HFFc6 (cell line): Measurements from ENCODE around the gene CDK5RAP1. TPM values are rescaled to one million over a fixed set of nuclear protein-coding genes. Genes with fewer than 3 reads are reported as not detected.
"Not testable (repeated sequence)": the region's sequence is repeated elsewhere in the genome, so short reads cannot be mapped to it uniquely, and the experiment has no call there.

ENCODE experiments used
- DNase-seq: peaks from one replicate; pipeline ENCODE4 v3.0.0-alpha.2; 2018
- H3K27ac Mint-ChIP-seq: 2 replicates; pipeline ENCODE4 v1.8.0; 2020; ENCODE audit warnings: mild to moderate bottlenecking, mixed read lengths
- H3K27me3 Mint-ChIP-seq: 2 replicates; pipeline ENCODE4 v1.8.0; 2021; ENCODE audit warnings: mild to moderate bottlenecking, moderate library complexity, mixed read lengths; ENCODE audit not compliant: insufficient read depth
- H3K36me3 Mint-ChIP-seq: 2 replicates; pipeline ENCODE4 v1.8.0; 2021; ENCODE audit warnings: low read depth, mixed read lengths
- H3K4me1 Mint-ChIP-seq: 2 replicates; pipeline ENCODE4 v1.8.0; 2020; ENCODE audit warnings: low read depth, mixed read lengths
- H3K4me3 Mint-ChIP-seq: 2 replicates; pipeline ENCODE4 v1.8.0; 2020; ENCODE audit warnings: mild to moderate bottlenecking, moderate library complexity, mixed read lengths
- H3K9me3 Mint-ChIP-seq: 2 replicates; pipeline ENCODE4 v1.8.0; 2020; ENCODE audit warnings: mild to moderate bottlenecking, mixed read lengths
- total RNA-seq, 6 experiments: library from RNA; stranded (reverse); fragmentation: NEBNext Ultra II Directional; extraction: Animal tissue kit (Norgen Biotek cat#: 25700); gene quantifications; 2 replicates in 1 of 6; 3 replicates in 5 of 6; pipeline ENCODE4 v1.2.3, GENCODE V29; 2021
- TF ChIP-seq, protein P1 (sequence below): fragments of 200-600 bp; sonication (generic); IDR thresholded peaks from 2 replicates; pipeline ENCODE4 v1.5.0; 2021; ENCODE audit warnings: antibody characterized with exemption, mild to moderate bottlenecking

Gene CDK5RAP1
- total RNA-seq, 6 experiments from 2014 or later = 22.8 to 28.4 (median 25.0) TPM

DNA sequence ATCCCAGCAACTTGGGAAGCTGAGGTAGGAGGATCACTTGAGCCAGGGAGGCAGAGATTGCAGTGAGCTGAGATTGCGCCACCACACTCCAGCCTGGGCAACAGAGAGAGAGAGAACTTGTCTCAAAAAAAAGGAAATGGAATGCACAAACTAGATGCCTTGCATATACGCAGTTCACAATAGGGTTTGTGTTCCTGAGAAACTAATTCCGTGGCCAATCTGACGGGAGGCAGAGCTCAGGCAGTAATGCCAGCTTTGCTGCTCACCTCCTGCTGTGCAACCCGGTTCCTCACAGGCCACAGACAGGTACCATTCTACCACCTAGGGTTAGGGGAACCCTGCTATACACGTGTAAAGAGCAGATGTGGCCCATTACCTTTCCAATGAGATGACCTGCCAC is 1.4 kb downstream of the CDK5RAP1 start:
- Mint-ChIP-seq H3K9me3 (no peaks in the 10 kb centered on the region), H3K4me1 (peaks cover 38% of the 10 kb centered on the region), H3K27ac (no peak overlapping the region), H3K27me3 (no peaks in the 10 kb centered on the region; the same call in none of the 2 replicates), H3K36me3 (peaks cover 8% of the 10 kb centered on the region; the same call in 1 of the 2 replicates), H3K4me3 (peak overlapping the region; percentile 98)
- DNase-seq = no peak
- TF ChIP-seq, protein P1, sequence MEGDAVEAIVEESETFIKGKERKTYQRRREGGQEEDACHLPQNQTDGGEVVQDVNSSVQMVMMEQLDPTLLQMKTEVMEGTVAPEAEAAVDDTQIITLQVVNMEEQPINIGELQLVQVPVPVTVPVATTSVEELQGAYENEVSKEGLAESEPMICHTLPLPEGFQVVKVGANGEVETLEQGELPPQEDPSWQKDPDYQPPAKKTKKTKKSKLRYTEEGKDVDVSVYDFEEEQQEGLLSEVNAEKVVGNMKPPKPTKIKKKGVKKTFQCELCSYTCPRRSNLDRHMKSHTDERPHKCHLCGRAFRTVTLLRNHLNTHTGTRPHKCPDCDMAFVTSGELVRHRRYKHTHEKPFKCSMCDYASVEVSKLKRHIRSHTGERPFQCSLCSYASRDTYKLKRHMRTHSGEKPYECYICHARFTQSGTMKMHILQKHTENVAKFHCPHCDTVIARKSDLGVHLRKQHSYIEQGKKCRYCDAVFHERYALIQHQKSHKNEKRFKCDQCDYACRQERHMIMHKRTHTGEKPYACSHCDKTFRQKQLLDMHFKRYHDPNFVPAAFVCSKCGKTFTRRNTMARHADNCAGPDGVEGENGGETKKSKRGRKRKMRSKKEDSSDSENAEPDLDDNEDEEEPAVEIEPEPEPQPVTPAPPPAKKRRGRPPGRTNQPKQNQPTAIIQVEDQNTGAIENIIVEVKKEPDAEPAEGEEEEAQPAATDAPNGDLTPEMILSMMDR = no peak

DNA sequence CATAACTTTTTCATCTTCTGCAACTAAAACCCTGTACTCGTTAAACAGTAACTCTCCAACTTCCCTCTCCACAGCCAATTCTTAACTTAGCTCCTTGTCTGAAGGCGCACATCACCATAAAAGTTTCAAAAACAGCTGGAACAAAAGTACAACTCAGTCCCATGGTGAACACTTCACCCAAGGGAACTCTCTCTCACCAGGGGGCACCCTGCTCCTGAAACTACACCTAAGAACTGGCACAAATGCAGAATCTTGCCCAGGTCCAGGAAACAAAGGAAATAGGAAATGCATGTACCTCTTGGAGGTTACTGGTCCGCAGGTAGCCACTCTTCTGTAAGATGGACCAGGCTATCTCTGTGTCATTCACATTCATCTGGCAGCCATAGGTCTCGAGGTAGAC is 6.6 kb downstream of the CDK5RAP1 start:
- Mint-ChIP-seq H3K4me1 (peaks cover 37% of the 10 kb centered on the region), H3K27ac (0 out of 2 replicates have a peak overlapping the region, but pooled peaks have one; percentile 2), H3K4me3 (no peak overlapping the region), H3K9me3 (no peaks in the 10 kb centered on the region), H3K36me3 (peaks cover 14% of the 10 kb centered on the region), H3K27me3 (no peaks in the 10 kb centered on the region; the same call in 1 of the 2 replicates)
- DNase-seq = no peak
- TF ChIP-seq, protein P1 = peak; percentile 45; the same call in 1 of the 2 replicates

DNA sequence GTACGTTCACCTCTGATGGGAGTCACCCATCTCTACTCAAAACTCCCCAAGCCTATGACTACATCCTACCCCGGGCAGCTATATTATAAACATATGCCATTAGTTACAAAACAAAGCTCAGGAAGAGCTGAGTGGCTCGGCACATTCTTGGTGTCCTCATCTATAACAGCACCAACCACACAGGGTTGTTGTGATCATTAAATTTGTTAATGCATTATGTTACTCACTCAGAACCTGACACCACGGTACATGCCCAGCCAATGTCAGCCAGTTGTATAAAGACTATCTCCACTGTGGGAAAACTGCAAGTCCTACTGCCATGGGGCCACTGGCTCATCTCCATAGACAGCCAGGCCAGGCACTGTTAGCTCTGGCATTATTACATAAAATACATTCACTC is 7.7 kb downstream of the CDK5RAP1 start:
- no peak overlapping the region for H3K4me3 Mint-ChIP-seq
- DNase-seq = peak; percentile 55
- TF ChIP-seq, protein P1 = no peak
- H3K27me3 Mint-ChIP-seq = no peaks in the 10 kb centered on the region; the same call in 1 of the 2 replicates
- H3K27ac Mint-ChIP-seq = peak overlapping the region; percentile 49
- H3K36me3 Mint-ChIP-seq = peaks cover 14% of the 10 kb centered on the region
- H3K9me3 Mint-ChIP-seq = no peaks in the 10 kb centered on the region
- peaks cover 30% of the 10 kb centered on the region for H3K4me1 Mint-ChIP-seq

DNA sequence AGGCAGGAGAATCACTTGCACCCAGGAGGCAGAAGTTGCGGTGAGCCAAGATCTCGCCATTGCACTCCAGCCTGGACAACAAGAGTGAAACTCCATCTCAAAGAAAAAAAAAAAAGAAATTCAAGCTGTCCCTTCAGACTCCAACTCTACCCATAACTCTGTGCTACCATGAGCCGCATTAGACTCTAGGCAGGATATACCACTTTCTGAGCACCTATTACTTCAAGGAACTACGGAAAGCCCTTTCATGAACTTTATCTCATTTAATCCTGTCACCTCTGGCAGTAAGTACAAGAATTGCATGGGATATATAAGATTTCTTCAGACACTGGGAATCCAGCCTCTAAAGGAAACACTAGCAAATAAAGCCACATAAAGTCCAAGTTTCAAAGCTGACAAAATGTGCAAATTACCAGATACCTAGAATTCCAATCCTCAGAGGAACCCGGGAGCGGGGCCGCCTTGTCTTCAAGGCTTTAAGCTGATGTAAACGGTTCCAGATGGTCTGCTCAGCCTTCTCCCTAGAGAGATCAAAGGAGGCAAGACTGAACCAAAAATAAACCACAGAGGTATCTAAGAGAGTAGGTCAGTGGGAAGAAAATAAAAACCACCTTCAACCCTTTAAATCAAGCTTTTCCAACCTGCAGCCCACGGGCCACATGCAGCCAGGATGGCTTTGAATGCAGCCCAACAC is 9.4 kb downstream of the CDK5RAP1 start:
- no peaks in the 10 kb centered on the region for H3K9me3 Mint-ChIP-seq
- peak; percentile 76 for DNase-seq
- peaks cover 14% of the 10 kb centered on the region for H3K36me3 Mint-ChIP-seq
- H3K4me3 Mint-ChIP-seq = peak overlapping the region; percentile 38
- peaks cover 38% of the 10 kb centered on the region for H3K4me1 Mint-ChIP-seq
- peak overlapping the region; percentile 76 for H3K27ac Mint-ChIP-seq
- no peaks in the 10 kb centered on the region; the same call in 1 of the 2 replicates for H3K27me3 Mint-ChIP-seq
- TF ChIP-seq, protein P1 = no peak

DNA sequence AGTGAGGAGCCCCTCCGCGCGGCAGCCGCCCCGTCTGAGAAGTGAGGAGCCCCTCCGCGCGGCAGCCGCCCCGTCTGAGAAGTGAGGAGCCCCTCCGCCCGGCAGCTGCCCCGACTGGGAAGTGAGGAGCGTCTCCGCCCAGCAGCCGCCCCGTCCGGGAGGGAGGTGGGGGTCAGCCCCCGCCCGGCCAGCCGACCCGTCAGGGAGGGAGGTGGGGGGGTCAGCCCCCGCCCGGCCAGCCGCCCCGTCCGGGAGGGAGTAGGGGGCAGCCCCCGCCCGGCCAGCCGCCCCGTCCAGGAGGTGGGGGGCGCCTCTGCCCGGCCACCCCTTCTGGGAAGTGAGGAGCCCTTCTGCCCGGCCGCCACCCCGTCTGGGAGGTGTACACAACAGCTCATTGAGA is 12.0 kb downstream of the CDK5RAP1 start:
- H3K9me3 Mint-ChIP-seq, H3K27ac Mint-ChIP-seq, H3K27me3 Mint-ChIP-seq, H3K36me3 Mint-ChIP-seq, H3K4me3 Mint-ChIP-seq, DNase-seq: not testable (repeated sequence)
- peaks cover 32% of the 10 kb centered on the region for H3K4me1 Mint-ChIP-seq

DNA sequence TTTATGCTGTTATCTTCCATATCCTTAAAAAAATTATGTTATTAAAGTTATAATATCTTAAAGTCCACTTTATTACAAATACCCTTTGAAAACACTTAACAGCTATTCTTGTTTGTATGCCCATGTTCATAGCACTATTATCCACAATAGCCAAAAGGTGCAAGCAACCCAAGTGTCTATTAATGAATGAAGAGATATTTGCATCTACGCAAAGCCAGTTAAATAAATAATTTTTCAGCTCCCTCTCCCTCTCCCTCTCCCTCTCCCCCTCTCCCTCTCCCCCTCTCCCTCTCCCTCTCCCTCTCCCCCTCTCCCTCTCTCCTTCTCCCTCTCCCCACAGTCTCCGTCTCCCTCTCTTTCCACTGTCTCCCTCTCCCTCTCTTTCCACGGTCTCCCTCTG is 13.1 kb downstream of the CDK5RAP1 start:
- DNase-seq = no peak
- H3K27me3 Mint-ChIP-seq = no peaks in the 10 kb centered on the region
- no peak overlapping the region for H3K27ac Mint-ChIP-seq
- no peaks in the 10 kb centered on the region for H3K9me3 Mint-ChIP-seq
- H3K4me3 Mint-ChIP-seq = no peak overlapping the region
- peaks cover 26% of the 10 kb centered on the region for H3K4me1 Mint-ChIP-seq
- peaks cover 10% of the 10 kb centered on the region for H3K36me3 Mint-ChIP-seq
- TF ChIP-seq, protein P1 = no peak
